HK-2 (cell line): ENCODE results near the gene PTGER1.
A peak's percentile ranks its signal among the peaks of the same experiment; 100 is the strongest.
"Not testable (repeated sequence)": the region's sequence is repeated elsewhere in the genome, so short reads cannot be mapped to it uniquely, and the experiment has no call there.

Source experiments
- DNase-seq: peaks from one replicate; pipeline ENCODE4 v3.0.0-alpha.2; 2018; ENCODE audit not compliant: unreplicated experiment

The PTGER1 gene

GRCh38 chr19:14475251-14476073 lies at the start of gene PTGER1:
TSS of gene PTGER1 (minus strand) at chr19:14475354. CDS start at chr19:14474320, 1,034 bp downstream.
- DNase-seq: peak; percentile 66

- no peak for DNase-seq
Observed at GRCh38 chr19:14520543-14520942, 45.4 kb upstream of the PTGER1 start.

- no peak for DNase-seq
Observed at GRCh38 chr19:14519860-14520407, 44.8 kb upstream of the PTGER1 start.

- no peak for DNase-seq
Observed at GRCh38 chr19:14519245-14519859, 44.2 kb upstream of the PTGER1 start.

GRCh38 chr19:14517840-14518505 lies 42.8 kb upstream of the PTGER1 start, which contains the start of gene DNAJB1:
TSS of gene DNAJB1 (minus strand) at chr19:14518397. CDS start at chr19:14518349, 48 bp downstream.
- DNase-seq: peak; percentile 73

- DNase-seq: no peak
Observed at GRCh38 chr19:14517446-14517839, 42.3 kb upstream of the PTGER1 start.

- DNase-seq: no peak
Observed at GRCh38 chr19:14516746-14517438, 41.7 kb upstream of the PTGER1 start.

GRCh38 chr19:14516048-14516534 lies 40.9 kb upstream of the PTGER1 start:
- DNase-seq: no peak

GRCh38 chr19:14515501-14516047 lies 40.4 kb upstream of the PTGER1 start:
- no peak for DNase-seq

GRCh38 chr19:14514215-14514863 lies 39.2 kb upstream of the PTGER1 start:
- no peak for DNase-seq

- DNase-seq: no peak
Observed at GRCh38 chr19:14512406-14512961, 37.3 kb upstream of the PTGER1 start.

GRCh38 chr19:14511229-14511593 lies 36.1 kb upstream of the PTGER1 start:
- no peak for DNase-seq

- DNase-seq: no peak
Observed at GRCh38 chr19:14510311-14511228, 35.4 kb upstream of the PTGER1 start.

GRCh38 chr19:14507704-14508542 lies 32.8 kb upstream of the PTGER1 start:
- DNase-seq: no peak

- peak; percentile 69 for DNase-seq
Observed at GRCh38 chr19:14505488-14506239, 30.5 kb upstream of the PTGER1 start.

- DNase-seq: not testable (repeated sequence)
Observed at GRCh38 chr19:14504575-14504974, 29.4 kb upstream of the PTGER1 start.

- no peak for DNase-seq
Observed at GRCh38 chr19:14503285-14503684, 28.1 kb upstream of the PTGER1 start.
